ENCODE data around the gene DIP2B.
"Not testable (repeated sequence)": the region's sequence is repeated elsewhere in the genome, so short reads cannot be mapped to it uniquely, and the experiment has no call there.

Gene DIP2B

DNA sequence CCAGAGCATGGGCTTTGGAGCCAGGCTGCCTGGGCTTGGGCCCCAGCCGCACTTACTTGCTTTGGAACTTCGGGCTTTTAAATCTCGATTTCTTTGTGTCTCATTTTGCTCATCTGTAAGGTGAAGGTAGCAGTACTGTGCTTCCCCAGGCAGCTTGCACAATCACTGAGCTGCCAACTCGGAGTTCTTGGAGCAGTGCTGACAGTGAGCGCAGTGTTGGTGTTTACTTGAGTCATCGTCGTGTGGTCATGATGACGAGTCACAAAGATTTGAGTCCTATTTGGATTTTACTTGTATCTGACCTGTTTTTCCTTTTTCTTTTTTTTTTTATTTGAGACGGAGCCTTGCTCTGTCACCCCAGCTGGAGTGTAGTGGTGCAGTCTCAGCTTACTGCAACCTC lies 227.8 kb downstream of the DIP2B start:
- no peak for DNase-seq (ENCODE audit: low read depth)

DNA sequence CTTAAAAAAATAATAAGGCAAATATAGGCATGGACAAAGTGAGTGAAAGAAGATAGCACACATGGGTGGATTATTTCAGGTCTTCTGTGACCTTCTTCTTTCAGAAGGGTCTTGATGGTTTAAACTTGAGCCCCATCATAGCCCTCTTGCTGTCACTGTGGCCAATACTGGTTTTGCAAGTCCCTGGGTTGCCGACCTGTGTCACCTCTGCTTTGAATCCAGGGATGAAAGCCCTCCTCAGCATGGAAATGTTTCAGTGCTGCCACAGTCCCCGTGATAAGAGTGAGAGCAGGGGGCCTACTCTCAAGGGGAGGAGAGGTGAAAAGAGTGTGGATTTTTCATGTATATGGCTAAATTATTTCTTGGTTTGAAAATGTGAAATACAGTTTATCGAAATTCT lies 228.9 kb downstream of the DIP2B start:
- no peak for DNase-seq (ENCODE audit: low read depth)

DNA sequence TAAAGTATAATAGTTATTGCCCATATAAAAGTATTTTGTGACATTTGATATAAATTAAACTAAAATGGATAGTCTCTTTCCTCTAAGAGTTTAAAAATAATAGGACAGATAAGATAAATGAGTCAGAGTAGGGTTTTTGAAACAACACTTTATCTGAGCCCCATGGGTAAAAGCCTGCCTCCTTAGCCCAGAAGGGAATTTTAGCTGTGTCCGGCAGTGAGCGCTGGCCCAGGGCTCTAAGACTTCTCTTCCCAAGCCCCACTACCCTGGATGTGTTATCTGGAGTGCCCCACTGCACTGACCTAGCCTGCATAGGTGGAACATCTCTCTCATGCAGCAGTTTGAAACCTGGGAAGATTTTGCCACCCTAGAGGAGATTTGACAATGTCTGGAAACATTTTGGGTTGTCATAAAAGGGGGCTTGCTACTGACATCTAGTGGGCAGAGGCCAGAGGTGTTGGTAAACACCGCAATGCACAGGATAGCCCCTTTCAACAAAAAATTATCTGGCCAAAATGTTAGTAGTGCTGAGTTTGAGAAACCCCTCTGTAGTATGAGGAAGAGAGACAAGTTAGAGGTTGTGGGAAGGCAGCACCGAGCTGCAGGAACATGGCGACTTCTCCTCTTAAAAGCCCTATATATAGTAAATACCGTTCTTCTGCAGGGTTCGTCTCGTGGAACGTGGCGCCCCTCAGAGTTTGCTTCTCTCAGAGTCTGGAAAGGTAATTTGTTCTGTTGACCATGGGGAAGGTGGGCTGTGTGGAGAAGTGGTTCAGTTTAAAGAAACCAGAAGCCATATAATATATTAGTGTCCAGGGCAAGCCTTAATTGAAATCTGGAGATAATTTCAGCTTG lies 229.9 kb downstream of the DIP2B start:
- DNase-seq (ENCODE audit: low read depth): no peak

DNA sequence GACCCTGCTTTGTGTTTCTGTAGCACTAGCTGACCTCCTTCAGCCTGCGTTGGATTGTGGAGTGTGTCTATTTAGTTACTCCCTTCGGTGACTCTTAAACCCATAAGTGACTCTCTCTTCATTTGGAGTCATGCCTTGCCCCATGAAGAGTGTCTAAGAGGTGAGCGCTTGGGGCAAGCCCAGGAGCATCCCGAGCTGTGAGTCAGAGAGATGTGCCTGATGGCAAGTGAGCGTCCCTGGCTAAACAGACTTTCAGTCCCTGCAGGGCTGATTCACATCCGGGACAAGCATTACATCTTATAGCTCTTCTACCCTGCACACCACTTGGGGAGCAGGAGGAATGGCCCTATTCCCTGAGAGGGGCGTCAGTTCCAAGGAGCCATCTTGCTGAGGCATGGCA lies 234.8 kb downstream of the DIP2B start:
- no peak for DNase-seq (ENCODE audit: low read depth)

DNA sequence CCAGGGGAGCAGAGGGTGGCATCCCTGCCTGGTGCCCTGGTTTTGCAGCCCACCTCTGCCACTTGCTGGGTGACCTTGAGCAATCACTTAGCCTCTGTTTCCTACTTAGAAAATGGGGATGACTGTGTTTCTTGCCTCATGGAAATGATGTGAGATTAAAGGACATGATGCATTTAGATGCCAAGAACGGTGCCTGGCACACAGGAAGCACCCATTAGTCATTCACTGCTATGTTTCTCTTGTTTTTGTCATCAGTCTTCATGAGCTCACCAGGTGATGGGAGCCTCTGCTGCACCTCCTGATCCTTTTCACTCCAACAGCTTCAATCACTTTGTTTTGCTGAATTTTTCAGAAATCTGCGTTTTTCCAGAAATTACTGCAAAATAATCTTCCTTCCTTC lies 235.5 kb downstream of the DIP2B start:
- no peak for DNase-seq (ENCODE audit: low read depth)

DNA sequence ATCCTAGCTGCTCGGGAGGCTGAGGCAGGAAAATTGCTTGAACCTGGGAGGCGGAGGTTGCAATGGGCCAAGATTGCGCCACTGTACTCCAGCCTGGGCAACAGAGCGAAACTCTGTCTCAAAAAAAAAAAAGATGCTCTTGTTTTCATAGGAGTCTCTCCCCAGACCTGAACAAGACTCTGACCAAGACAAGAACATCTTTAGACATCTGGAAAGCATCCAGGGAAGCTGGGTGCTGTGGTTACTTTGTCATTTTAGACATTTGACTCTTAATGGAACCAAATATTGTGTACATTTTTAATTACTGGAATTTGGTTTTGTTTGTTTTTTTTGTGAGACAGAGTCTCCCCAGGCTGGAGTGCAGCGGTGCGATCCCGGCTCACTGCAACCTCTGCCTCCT lies 238.0 kb downstream of the DIP2B start:
- no peak for DNase-seq (ENCODE audit: low read depth)

DNA sequence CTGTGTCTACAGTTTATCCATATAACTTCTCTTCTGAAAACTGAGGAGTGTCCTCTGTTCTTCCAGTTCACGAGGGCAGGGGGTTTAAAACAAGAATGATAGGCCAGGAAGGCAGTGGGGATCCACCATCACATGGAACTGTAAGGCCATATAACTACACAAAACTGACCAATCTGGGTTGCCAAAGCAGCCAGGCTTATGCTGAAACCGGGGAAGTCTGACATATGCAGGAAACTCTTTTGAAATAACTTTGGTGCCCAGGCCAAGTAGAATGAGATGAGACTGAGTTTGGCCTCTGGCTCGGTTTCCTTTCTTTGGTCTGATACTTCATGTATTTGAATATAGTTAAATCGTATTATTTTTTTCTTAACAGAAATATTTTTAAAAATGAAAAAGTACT lies 241.1 kb downstream of the DIP2B start:
- DNase-seq (ENCODE audit: low read depth): no peak

DNA sequence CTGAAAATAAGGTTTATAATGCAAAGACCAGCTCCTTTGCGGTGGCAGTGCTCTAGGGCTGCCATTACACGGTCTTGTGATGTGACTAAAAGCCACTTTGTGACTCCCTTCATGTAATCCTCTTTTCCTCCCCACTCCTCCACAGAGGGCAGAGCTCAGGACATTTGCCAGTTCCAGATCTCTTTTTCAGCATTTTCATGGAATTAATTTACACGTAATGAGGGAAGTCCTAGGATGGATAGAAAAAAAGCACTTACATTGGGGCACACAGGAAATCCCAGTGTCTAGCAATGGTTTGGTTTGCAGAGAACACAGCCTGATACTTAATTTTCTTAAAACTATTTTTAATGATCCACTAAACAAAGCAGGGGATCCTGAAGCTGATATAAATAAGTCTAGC lies 241.6 kb downstream of the DIP2B start:
- DNase-seq (ENCODE audit: low read depth): no peak

DNA sequence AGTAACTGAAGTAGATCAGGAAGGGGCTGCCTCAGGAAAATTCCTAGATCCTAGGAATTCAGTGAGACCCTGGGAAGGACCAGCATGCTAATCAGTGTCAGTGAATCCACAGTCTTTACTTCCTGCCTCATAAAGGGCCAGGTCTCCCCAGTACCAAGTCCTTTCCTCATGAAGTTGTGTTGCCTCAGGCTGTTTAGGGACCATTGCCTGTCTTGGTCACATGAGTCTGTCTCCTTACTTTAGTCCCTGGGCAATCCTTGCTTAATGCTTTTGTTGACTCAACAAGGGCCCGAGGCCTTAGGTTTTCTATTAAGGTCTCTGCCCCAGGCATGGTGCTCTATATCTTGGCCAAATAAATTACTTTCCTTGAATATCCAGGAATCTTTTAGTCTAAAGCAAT lies 243.0 kb downstream of the DIP2B start:
- no peak for DNase-seq (ENCODE audit: low read depth)

DNA sequence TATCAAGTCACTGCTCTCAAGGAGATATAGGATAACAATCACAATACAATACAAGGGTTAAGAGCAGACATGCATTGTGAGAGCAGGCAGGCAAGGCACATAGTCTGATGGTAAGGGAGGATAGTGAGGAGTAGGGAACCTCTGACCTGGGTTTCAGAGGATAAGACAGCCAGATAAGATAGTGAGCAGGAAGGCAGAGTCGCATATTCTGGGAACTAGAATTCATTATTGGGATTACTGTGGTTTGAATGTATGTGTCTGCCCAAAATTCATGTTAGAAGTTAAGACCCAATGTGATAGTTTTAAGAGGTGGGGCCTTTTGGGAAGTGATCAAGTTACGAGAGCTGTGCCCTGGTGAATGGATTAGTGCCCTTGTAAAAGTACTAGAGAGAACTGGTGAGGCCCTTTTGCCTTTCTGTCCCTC lies 244.7 kb downstream of the DIP2B start:
- no peak for DNase-seq (ENCODE audit: low read depth)

DNA sequence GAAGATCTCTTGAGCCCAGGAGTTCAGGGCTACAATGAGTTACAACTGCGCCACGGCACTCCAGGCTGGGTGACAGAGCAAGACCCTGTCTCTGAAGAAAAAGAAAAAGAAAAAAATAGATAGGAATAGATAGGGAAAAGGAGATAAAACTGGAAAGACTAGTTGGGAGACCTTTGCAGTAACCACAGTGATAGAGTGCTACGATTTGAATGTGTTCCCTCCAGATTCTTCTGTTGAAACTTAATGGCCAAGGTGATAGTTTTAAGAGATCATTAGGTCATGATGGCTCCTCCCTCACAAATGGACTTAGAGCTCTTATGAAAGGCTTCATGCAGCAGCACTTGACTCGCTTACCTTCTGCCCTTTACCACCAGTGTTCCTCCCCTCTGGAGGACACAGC lies 245.6 kb downstream of the DIP2B start:
- DNase-seq (ENCODE audit: low read depth): no peak

DNA sequence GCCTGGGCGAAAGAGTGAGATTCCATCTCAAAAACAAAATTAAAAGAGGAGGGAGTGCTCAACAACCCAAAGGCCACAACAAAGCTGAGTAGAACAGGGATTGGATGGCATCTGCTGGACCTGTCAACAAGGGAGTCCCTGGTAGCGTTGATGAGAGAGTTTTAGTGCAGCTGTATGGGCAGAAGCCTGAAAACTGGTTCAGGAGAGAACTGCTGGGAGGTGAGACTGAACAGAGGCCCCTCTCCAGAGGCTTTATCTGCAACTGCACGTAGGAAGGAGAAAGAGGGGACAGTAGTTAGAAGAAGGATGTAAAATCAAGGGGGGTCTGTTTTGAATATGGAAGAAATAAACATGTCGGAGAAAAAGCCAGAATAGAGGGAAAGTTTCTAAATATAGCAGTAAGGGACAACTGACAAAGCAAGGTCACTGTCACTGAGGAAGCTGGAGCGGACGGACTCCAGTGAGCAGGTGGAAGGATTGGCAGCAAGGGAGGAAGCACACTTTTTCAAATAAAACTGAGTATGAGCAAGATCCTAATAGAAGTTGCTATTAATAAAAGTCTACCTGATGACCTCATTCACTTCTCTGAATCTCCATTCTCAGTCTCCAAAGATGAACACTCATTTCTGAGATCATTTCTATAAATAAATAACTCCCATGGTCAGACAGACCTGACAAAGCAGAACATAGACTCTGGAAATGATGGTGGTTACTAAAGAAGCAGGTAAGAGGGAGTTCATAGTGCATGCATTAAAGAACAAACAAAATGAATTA lies 247.3 kb downstream of the DIP2B start:
- DNase-seq (ENCODE audit: low read depth): no peak

DNA sequence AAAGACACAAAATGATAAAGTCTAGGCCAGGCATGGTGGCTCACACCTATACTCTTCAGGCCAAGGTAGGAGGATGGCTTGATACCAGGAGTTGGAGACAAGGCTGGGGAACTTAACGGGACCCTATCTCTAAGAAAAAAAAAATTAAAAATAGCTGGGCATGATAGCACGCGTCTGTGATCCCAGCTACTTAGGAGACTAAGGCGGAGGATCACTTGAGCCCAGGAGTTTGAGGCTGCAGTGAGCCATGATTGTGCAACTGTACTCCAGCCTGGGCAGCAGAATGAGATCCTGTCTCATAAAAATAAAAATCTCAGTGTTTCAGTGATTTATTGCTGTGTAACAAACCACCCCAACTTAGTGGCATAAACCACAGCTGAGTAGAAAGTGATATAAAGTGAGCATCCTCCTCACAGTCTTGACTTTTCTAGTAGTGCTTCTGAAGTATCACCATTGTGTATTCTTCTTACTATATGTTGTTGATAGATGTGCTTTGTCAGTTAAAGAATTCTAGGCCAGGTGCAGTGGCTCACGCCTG lies 248.5 kb downstream of the DIP2B start:
- no peak for DNase-seq (ENCODE audit: low read depth)

DNA sequence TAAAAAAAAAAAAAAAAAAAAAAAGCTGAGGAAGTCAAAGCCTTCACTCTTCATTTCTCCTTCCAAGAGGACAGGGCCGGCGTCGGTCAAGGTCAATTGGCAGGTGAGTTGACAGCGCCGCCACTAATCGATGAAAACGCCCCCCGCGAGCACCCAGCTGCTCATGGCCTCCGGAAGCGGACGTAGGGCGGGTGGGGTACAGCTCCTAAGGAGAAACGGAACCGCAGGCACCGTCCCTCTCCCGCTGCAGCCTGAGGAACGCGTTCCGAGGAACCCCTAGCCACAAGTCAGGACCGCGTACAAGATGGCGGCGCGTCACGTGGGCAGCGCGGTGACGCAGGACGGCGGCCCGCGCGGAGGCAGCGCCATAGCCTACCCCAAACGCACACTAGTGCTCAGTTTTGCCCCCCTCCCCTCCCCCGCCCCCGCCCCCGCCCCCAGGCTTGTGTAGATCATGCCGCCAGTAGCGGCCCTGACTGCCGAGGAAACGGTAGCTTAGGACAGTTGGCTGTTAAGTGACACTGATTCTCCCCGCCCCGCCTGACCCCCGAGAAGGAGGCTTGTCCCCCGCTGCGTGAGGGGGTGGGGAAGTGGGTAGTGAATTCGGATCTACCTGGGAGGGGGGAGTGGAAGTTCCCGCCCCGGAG lies 259.0 kb downstream of the DIP2B start, which contains the start of gene ATF1:
TSS of gene ATF1 (plus strand) at position 463 of the 647 bp plus-strand sequence. CDS start 16,045 bp downstream, outside the sequence.
- DNase-seq (ENCODE audit: low read depth): peak; percentile 86

DNA sequence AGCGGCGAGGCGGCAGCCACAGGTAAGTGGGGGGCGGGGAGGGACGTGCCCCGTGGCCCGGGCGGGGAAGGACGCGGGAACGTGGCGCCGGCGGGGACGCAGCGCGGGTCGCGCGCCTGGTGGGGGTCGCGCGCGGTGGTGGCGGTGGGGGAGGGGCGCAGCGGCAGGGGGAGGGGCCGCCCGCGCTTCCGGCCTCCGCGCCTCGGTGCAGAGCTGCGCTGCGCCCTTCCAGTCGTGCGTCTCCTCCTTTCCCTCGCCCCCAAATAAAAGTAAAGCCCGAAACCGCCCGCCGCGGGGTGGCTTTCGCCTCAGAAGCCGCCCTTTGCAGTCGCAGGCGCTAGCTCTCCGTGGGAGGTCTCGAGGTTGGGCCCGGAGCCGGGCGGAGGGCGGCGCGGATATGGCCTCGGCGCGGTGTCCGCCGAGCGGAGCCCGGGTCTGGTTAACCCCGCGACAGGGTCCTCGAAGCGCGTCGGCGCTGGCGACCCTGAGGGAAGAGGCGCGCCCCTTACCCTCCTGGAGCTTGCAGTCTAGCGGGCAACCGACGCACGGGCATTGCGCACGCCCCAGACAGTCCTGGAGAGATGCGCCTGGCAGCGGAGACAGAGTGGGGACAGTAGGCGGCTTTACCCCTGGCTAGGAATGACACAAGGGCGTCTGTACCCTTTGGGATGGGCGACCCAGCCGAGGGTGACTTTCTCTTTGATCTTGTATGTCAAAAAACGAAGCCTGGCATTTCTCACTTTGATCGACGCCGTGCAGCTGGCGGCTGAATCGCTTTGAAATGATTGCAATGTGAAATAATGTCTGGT lies 259.7 kb downstream of the DIP2B start:
- DNase-seq (ENCODE audit: low read depth): peak; percentile 1

DNA sequence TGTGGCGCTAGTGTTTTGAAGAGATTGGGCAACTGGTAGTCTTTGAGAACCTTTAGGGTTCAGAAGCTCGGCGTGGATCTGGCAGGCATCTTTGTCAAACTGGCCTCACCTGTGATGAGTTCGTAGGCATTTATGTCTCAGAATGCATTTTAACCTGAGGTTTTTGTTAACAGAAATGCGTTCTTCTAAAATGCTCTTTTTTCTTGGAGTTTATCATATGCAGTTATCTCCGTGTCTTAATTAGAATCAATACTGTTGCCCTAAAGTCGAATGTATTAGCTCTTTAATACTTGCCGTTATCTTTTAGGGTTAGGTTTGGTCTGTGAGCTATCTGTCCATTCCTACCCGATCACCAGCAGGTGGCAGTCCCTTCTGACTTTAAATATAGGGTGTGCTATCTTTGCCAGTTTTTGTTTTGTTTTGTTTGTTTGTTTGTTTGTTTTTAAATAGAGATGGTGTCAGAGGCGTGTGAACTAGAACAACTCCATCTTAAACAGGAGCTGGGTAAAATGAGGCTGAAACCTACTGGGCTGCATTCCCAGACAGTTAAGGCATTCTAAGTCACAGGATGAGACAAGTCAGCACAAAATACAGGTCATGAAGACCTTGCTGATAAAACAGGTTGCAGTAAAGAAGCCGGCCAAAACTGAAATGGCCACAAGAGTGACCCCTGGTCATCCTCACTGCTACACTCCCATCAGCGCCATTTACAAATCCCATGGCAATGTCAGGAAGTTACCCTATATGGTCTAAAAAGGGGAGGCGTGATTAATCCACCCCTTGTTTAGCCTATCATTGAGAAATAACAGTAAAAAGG lies 260.5 kb downstream of the DIP2B start:
- peak; percentile 19 for DNase-seq (ENCODE audit: low read depth)

DNA sequence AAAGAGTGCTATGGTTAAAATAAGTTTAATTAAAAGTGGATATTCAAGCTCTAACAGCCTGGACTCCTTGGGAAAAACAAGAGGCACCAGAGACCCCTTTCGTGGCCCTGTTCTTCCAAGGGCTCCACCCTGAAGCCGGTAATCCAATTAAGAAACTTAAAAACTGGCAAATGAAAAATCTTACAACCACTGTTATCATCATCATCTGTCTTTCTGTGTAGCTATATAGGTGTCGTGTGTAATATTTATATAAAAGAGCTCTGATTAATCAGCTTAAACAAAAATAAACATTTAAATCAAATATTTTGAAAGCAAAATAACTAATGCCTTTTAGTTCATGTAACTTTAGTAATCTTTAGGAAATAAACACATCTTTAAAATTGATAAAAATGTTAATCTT lies 263.6 kb downstream of the DIP2B start:
- DNase-seq (ENCODE audit: low read depth): no peak

DNA sequence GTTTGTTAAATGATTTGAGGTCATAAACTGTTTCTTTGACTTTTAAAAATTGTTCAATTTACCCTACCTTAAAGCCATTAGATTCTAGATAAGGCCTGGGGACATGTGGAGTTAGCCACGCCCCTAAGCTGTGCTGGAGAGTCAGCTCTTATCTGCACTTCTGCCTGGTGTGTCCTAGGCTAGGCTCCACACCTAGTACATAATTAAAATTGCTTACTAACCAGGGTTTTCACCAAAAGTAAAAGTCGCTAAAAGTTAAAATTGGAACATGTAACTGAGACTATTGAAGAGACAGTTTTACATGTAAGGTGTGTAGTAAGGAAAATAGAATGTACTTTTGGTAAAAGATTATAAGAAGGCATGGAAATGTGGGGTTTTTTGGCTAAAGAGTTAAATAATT lies 264.0 kb downstream of the DIP2B start:
- DNase-seq (ENCODE audit: low read depth): not testable (repeated sequence)

DNA sequence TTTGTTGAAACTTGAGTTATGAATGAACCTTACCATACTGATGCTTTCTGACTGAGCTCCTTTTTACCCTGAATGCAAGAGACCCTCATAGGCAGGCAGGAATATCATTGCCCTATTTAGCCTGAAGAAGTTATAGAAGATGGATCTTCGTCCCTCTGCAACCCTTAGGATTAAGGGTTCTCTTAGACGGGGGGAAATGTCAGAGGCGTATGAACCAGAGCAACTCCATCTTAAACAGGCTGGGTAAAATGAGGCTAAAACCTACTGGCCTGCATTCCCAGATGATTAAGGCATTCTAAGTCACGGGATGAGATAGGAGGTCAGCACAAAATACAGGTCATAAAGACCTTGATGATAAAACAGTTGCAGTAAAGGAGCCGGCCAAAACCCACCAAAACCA lies 266.6 kb downstream of the DIP2B start:
- DNase-seq (ENCODE audit: low read depth): no peak

DNA sequence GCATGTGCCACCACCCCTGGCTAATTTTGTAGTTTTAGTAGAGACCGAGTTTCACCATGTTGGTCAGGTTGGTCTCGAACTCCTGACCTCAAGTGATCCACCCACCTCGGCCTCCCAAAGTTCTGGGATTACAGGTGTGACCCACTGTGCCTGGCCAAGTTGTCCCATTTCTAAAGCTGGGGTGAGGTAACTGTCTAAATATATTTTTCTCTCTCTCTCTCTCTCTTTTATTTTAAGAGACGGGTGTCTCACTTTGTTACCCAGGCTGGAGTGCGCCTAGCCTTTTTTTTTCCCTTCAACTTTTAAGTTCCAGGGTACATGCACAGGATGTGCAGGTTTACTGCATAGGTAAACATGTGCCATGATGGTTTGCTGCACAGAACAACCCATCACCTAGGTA lies 267.7 kb downstream of the DIP2B start:
- no peak for DNase-seq (ENCODE audit: low read depth)

DNA sequence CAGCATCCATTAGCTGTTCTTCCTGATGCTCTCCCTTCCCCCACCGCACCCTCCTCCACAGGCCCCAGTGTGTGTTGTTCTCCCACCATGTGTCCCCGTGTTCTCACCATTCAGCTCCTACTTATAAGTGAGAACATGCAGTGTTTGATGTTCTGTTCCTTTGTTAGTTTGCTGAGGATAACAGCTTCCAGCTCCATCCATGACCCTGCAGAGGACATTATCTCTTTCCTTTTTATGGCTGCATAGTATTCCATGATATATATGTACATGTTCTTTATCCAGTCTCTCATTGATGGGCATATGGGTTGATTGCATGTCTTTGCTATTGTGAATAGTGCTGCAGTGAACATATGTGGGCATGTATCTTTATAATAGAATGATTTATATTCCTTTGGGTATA lies 268.1 kb downstream of the DIP2B start:
- no peak for DNase-seq (ENCODE audit: low read depth)
